Muscle of back (tissue), 11 donors: ENCODE data around the gene CACNA2D3. TPM values are rescaled to one million over a fixed set of nuclear protein-coding genes. Genes with fewer than 3 reads are reported as not detected.
A peak's percentile ranks its signal among the peaks of the same experiment; 100 is the strongest.
"Not testable (repeated sequence)": the region's sequence is repeated elsewhere in the genome, so short reads cannot be mapped to it uniquely, and the experiment has no call there.

Experiments
- DNase-seq, 3 donors: peaks; one replicate each; pipeline versions ENCODE4 v3.0.0 to v3.0.0-alpha.2; 2013
- polyA plus RNA-seq, 10 donors: library from polyadenylated mRNA; unstranded; fragments of 120-200 nt; gene quantifications; one replicate each; pipeline ENCODE4 v1.2.1, GENCODE V29; 2013; ENCODE audit not compliant: insufficient read length in 10 of 10

CACNA2D3 gene
- polyA plus RNA-seq, 10 donors: 1.0 to 2.9 (median 1.9) TPM

DNA sequence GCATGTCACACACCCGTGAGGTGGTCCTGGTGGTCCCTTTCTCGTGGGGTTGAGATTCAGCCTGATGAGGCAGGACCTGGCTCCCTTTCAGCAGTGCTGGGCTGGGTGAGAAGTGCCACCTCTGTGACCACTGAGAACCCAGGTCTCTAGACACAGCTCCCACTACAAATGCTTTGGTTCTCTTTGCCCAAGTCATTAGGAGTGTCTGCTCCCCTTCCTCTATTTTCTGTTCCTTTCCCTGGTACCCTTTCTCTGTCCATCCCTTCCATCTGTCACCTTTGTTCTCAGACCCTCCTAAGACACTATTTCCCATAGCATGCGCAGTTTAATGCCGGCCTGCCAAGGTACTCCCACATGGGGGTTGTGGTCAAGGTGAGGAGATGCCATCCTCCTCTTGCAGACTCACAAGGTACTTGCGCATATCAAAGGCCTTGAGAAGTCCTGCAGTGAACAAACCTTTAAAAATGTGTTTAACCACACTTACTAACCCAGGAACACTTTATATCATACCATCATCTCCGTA lies 507.8 kb downstream of the CACNA2D3 start:
- DNase-seq: no peak

DNA sequence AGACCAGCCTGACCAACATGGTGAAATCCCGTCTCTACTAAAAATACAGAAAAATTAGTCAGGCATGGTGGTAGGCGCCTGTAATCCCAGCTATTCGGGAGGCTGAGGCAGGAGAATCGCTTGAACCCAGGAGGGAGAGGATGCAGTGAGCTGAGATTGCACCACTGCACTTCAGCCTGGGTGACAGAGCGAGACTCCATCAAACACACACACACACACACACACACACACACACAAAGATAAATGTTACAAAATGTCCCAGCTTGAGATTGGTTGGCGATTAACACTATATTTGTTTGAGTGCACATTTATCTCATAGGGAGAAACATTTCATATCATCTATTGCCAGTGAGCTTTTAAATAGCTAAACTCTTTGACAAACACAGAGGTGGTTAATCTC lies 508.6 kb downstream of the CACNA2D3 start:
- DNase-seq: not testable (repeated sequence)

DNA sequence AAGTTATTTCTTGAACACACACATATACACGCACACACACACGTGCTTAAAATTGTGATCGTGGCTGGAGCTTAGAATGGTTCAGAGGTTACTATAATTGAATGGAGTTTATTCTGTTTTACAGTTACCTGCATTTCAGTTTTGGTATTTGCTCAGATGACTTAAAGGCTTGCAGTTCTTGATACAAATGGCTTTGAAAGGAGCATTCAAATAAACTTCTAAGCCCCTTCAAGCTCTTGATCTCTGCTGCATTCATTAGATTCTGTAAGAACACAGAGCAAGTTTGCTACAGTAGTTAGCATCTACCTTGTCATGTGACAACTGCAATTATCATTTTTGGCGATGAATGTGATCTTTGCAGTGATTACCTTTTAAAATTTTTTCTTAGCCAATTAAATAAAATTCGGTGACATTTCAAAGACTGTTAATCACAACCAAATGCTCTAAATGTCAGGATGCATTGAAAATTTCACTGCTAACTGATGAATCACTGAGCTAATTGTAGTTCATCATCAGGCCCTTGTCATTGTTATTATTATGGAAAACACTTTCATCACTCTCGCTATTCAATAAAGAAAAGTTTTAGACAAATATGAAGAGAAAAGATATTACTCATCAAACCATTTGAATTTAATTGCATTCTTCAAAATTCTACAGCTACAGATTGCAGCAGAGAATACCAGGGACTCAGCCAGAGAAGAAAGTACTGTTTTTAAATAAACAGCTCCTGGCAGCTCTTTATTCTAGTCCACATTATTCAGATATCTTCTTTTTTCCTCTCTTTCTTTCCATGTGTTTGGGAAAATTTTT lies 509.4 kb downstream of the CACNA2D3 start:
- DNase-seq: no peak

DNA sequence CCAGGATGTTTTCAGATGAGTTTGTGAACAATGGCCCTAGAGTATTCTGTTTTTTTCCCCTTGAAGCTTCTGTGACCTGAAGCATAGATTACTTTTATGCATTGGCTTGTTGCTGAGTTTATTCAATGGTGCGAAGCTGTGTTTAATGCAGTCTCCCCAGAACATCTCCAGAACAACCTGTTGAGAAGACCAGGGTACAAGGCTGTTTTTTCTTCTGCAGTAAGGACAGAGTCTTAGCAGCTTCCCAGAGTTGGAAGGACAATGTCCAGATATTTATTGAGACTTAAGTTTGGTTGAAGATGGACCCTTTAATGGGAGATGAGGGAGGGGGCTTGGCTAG lies 509.9 kb downstream of the CACNA2D3 start:
- no peak for DNase-seq

DNA sequence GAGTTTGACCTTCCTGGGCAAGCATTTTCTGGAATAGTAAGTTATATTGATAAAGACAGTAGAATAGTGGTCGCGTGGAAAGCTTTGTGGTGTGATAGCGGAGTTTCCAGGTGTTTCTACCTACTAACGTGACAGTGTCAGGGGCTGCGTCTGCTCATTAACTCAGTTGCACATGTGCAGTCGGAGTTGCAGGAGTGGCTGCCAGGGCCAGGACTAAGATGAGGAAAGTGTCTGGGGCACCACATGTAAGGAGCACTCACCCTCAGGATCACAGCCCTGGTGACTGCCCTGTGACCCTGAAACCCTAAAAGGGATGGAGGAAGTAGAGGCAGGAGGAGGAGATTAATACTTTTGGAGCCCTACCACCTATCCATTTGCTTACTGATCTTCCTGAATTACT lies 510.5 kb downstream of the CACNA2D3 start:
- no peak for DNase-seq

DNA sequence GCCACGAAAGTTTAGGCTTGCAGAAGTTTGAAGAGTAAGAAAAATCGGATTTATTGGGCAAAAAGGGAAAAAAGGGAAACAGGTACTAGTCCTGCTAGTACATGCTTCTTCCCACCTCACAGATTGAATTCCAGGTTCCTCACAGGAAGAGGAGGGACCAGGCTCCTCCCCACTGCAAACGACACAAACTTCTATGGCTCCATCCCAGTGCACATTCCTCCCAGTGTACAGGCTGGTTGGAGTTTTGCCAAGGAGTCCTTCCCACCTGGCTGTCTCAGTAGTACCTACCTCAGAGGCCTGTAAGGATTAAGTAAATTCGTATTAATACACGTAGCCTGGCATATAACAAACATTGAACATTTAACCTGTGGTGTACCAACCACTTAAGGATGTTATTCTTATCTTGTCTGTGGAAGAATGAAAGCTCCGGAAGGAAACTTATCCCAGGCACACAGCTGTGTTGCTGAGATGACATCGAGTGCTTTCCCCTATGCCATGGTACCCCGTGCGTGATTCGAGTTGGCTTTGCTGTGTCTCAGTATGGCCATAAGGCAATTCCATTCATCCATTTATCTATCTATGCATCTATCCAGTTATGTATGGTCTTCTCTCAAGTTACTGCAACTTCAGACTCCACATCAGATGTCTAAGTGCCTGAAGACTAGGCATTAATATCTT lies 511.2 kb downstream of the CACNA2D3 start:
- no peak for DNase-seq

DNA sequence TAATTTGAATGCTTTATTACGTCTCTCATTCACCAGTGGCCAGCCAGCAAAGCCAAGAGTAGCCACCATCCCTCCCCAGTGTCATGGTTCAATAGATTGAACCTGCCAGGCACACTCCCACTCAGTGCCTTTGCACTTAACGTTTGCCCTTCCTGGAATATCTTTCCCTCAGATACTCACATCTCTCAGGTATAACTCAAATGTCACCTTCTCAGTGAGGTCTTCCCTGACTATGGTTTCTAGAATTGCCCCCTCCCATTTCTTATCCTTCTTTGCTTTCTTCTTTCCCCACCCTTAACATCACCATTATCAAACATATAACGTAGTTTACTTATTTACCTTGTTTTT lies 511.7 kb downstream of the CACNA2D3 start:
- no peak for DNase-seq

DNA sequence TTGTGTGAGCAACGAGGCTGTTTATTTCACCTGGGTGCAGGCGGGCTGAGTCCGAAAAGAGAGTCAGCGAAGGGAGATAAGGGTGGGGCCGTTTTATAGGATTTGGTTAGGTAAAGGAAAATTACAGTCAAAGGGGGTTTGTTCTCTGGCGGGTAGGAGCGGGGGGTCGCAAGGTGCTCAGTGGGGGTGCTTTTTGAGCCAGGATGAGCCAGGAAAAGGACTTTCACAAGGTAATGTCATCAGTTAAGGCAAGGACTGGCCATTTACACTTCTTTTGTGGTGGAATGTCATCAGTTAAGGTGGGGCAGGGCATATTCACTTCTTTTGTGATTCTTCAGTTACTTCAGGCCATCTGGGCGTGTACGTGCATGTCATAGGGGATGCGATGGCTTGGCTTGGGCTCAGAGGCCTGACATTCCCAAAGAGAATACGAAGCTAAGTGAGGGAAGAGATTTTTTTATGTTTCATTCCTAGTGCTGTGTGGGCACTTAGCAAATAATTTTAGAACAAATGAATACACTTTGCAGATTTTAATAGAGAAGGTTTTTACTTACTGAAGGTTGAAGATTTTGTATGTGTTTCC lies 517.5 kb downstream of the CACNA2D3 start:
- DNase-seq: not testable (repeated sequence)

DNA sequence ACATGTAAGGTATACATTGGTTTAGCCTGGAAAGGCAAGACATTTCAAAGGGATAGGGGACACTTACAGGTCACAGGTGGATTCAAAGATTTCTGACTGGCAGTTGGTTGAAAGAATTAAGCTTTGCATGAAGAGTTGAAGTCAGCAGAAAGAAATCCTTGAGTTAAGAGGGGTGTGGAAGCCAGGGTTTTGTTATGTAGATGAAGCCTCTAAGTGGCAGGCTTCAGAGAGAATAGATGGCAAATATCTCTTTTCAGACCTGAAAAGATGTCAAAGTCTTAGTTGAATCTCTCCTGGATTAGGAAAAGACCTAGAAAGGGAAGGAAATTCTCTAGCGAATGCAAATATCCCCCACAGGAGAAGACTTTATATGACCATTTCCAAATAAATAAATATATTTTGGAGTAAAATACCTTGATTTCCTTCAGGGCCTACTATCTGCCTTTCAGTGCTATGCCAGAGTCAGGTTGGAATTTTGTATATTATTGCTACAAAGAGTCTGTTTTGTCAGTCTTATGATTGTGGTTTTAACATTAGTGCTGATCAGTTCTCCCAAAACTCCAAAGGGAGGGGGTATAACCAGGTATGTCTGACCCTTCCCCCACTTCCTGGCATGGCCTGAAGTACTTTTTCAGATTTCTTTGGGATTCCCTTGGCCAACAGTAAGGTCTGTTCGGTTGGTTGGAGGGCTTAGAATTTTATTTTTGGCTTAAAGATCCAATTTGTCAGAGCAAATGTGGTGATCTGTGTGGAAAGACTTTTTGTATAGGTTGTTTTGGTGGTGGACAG lies 519.1 kb downstream of the CACNA2D3 start:
- DNase-seq: no peak

DNA sequence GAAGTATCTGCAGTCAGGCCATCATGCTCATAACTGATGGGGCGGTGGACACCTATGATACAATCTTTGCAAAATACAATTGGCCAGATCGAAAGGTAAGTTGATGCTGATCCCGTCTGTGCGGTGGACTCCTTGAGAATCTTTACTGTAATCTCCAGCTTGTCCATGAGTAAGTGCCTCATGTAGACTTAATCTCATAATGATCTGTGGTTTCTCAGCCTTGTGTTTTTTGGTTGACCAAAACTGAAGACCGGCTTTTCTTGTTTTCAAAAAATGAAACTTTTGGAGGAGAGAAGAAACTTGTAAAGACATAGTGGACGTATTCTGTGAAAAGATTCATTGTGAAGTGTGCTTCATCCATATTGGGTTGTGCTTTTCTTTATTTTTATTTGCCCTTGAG lies 519.8 kb downstream of the CACNA2D3 start:
- no peak for DNase-seq

DNA sequence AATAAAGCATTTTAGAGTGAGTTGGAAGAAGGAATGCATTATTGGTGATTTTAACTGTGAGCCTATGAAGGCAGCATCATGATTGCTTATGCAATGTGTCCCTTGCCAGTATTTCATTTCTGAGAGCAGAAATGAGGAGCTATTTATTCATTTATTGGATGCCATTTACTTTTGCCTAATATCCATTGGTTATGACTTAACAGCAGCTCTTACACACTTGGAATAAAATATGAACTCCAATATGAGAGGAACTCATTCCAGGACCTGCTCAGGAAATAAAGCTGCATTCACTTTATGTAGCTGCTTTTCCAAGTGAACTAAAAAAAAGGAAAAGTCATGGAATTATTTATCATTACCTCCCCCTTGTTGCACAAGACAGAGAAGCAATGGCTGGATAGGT lies 525.4 kb downstream of the CACNA2D3 start:
- DNase-seq: peak in 2 of 3 donors; percentile 38 to 63

DNA sequence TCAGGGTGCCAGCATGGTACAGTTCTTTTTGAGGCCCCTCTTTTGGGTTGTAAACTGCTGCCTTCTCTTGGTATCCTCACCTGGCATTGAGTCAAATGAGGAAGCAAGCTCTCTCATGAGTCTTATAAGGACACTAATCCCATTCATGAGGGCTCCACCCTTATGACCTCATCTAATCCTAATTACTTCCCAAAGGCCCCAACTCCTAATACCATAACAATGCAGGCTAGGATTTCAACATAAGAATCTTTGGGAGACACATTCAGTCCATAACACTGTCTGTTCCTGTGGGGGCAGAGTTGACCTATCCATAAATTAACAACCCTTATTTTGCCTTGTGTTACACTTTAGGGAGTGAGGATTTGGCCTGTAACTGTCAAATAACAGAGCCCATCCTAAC lies 527.2 kb downstream of the CACNA2D3 start:
- DNase-seq: no peak

DNA sequence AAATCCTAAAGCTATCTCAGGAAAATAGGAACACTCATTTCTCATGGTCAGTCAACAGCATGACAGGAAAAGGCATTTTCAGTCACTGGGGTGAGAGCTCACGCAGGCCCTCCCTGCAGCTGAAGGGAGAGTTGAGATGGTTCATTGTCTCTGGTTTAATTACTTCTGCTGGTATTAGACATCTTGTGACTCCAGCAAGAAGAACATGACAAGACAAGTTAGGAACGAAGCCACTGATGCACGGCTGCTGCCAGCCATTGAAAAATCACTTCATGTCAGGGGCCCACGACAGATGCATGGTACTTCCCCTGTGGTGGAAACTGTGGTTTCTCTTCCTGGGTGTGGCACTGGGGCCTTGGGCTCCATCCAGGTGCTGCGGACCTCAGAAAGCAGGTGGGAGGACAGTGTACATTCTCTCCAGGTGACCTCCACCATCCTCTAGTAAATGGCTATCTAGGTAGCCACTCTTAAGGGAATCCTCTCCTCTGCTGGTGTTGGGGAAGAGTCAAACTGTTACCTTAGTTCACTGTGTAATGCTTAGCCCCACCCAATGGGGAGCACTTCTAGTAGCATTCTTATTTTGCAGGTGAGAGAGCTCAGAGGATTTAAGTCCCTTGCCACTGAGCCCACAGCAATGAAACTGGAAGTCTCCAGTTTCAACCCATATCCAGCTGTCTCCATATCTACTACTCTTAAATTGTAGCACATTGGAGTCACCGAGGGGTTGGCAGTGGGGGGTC lies 531.3 kb downstream of the CACNA2D3 start:
- no peak for DNase-seq

DNA sequence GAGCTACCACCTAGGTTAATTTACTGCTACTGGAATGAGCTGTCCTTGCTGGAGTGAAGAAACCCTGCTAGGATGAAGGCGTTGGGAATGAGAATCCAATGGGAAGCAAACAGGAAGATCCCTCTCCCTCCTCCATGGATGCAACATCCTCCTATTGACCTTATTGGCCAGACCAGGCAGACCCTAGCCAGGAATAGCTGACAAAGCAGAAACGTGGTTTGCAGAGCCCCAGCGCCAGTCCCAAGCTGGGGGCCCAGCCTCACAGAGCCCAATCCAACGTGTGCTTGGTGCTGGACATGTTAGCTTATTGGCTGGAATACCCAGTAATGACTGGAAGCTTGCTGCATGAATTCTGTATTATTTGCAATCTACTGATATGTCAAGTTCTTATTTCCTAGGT lies 532.4 kb downstream of the CACNA2D3 start:
- no peak for DNase-seq

DNA sequence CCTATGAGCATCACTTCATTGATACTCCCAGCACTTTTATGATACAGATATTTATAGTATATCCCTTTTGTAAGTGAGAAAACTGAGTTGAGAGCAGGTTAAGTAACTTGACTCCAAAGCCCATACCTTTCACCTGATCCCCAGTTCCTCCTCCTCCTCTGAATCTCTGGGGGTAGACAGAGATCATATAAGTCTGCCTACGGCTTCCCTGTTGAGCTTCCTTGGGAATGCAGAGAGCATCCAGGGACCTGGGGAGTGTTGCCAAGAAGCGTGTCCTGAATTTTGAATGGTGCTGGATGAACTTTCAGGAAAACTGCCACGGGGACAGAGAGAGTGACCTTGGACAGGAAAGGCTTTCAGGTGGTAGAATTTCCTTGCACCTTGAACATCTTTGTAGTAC lies 537.0 kb downstream of the CACNA2D3 start:
- peak in 1 of 3 donors; percentile 25 for DNase-seq

DNA sequence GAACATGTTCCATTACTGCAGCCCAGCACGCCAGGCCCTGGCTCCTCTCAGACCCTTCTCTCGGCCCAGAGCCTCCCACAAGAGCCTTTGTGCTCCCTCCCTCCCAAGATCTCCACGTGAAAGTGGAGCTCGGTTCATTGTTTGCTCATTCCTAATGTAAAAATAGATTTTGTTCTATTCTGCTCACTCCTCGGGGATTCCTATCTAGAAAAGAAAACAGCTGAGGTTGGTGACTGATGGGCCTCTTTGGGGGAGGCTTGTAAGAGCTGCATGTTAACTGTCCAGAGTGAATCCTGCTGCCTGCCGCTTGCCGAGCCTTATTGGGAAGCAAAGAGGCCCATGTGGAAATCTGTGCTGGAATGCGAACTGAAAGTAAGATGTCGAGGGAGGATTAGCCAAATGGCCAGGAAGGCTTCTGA lies 538.4 kb downstream of the CACNA2D3 start:
- peak; percentile 80 to 95 (median 85) for DNase-seq

DNA sequence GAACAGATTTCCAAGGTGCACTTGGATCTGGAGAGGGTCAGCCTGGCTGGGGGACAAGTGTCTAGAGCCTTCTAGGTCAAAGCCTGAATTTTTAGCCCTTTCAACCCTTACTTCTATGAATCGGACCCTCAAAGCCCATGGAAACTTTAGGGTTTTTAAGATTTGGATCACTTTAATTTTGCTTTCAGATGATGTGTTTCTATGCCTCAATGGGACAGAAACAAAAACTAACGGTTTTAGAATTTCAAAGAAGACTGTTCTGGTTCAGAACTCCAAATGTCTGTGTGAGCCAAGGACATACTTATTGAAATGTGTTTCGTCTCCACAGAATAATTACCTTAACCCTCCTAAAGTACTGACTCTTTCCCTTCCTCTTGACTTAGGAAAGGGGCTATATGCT lies 538.8 kb downstream of the CACNA2D3 start:
- peak in 1 of 3 donors; percentile 52 for DNase-seq

DNA sequence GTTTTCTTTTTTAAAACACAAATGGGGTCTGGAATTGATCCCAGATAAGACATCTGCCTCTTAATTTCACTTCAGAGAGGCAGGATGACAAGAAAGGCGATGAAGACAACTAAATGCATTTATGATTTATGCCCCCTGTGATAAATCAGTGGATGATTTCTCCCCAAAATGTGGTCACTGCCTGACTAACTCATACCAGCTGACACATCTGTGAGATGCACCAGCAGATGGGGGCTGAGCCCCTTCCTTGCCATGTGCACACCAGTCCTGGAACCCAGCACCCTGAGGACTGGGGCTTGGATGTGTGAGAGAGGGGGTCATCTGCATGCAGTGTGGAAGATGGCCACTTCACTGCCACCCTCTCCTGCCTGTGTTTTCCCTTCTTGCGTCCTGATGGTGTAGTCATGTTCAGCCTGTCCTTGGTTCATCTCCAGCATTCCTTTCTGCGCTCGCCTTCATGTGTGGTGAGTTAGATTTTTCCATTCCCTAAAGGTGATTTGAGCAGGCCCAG lies 541.2 kb downstream of the CACNA2D3 start:
- peak; percentile 69 to 90 (median 80) for DNase-seq

DNA sequence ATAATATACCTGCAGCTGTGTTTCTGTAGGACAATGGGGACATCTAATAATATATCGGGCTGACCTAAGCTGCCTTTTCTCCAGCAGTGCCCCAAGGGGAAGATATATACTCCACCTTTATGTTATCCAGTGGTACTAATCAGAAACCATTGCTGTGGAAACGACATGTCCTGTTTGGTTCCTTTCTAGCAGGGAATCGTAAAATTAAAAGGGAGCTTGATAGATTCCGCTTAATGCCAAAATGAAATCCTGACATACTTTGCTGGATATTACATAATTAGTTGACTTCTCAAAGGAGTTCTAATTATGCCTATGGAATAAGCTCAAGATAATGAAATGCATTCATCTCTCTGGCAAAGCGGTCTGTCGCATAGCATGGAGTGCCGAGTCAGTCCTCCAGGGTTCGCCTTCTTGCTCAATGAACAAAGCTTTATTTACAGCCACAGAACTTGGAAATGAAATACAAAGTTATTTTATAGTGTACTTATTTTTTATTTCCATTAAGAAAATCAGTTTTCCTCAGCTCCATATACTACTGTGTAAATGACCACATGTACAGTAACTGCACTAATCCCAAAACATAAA lies 542.8 kb downstream of the CACNA2D3 start:
- DNase-seq: peak in 1 of 3 donors; percentile 61

DNA sequence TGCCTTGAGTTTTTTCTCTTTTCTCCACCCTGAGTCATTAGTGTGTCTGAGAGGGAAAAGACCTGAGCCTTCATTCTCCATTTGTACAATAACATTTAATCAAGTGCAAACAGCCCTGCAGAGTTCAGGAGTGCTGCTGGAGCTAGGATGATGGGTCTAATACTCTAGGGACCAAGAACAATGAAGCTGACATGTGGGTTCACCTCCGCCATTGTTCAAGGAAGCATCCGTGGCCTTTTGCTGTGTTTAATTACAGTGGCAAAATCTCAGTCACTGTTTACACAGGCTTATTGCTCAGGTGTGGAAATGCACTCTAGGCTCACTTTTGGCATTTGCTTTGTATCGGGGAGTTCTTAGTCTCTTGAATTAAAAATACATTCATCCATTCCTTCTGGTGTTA lies 545.9 kb downstream of the CACNA2D3 start:
- no peak for DNase-seq
